NCI-H345 treated with DMSO at 0.1 percent for 48 hours (cell line): ENCODE data around the gene APLP2.
"Not testable (repeated sequence)": the region's sequence is repeated elsewhere in the genome, so short reads cannot be mapped to it uniquely, and the experiment has no call there.

Experiments used
- DNase-seq: peaks from one replicate; lab custom pipeline; 2025; ENCODE audit not compliant: unreplicated experiment; lab: John Stamatoyannopoulos, UW

The APLP2 gene

DNA sequence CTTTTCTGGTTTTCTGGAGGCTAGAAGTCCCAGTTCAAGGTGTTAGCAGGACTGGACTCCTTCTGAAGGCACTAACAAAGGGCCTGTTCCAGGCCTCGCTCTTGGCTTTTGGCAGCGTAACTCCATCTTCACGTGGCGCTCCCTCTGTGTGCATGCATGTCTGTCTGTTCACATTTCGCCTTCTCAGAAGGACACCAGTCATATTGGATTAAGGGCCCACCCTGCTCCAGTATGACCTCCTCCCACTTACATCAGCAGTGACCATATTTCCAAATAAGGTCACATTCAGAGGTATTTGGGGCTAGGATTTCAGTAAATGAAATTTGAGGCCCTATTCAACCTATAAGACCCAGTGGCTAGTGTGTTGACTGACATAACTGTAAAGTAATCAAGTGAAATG, 20.0 kb downstream of the APLP2 start:
- no peak for DNase-seq

DNA sequence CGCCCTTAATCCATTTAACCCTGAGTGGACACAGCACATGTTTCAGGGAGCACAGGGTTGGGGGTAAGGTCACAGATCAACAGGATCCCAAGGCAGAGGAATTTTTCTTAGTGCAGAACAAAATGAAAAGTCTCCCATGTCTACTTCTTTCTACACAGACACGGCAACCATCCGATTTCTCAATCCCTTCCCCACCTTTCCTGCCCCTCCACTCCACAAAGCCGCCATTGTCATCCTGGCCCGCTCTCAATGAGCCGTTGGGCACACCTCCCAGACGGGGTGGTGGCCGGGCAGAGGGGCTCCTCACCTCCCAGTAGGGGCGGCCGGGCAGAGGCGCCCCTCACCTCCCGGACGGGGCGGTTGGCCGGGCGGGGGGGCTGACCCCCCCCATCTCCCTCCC, 20.8 kb downstream of the APLP2 start:
- not testable (repeated sequence) for DNase-seq

DNA sequence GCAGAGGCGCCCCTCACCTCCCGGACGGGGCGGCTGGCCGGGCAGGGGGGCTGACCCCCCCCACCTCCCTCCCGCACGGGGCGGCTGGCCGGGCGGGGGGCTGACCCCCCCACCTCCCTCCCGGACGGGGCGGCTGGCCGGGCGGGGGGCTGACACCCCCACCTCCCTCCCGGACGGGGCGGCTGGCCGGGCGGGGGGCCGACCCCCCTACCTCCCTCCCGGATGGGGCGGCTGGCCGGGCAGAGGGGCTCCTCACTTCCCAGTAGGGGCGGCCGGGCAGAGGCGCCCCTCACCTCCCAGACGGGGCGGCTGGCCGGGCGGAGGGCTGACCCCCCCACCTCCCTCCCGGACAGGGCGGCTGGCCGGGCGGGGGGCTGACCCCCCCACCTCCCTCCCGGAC, 21.5 kb downstream of the APLP2 start:
- not testable (repeated sequence) for DNase-seq

DNA sequence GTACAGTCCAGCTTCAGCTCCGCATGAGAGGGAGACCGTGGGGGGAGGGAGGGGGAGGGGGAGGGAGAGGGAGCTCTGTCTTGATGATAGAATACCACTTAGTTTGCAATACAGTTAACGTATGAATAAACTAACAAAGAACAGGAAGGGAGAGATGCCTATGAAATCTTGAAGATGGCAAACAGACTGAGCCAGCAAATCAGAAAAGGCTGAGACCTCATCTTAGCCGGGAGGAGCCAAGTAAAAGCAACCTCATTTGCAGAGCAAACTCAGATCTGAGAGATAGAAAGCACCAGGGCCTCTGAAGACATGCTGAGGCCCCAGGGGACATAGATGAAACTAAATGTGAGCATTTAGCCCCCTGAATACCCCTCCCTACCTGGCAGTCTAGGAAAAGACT, 23.0 kb downstream of the APLP2 start:
- no peak for DNase-seq

DNA sequence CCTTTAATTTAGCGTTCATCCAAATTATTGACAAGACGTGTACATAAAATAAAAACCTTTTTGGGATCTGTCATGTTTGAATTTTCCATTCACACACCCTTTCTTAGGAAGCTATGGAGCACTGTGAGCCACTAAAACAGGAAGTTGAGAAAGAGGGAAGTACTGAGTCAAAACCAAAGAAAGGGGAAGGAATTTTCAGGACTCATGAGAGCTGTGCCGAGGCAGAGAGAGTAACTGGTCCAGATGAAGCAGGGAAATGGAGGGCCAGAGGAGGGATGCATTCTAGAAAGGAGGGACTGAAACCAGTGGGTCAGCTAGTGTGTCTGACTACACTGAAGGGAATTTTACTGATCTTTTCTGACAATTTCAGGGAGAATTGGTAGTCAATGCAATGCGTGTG, 24.9 kb downstream of the APLP2 start:
- no peak for DNase-seq

DNA sequence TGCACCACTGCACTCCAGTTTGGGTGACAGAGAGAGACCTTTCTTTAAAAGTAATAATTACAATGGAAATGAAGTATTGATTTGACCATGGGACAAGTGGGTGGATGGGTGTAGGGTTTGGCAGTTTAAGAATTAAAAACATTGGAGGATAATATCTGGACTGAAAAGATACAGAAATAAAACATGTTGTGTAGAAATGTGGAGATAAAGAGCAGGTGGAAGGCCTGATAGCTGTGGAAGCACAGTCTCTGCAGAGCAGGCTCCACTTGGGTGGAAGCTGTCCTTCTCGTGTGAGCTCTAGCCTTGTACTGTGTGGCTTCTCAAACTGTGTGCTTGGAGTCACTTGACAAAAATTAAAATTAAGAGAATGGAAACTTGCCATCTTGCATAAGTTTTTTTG, 25.6 kb downstream of the APLP2 start:
- no peak for DNase-seq

DNA sequence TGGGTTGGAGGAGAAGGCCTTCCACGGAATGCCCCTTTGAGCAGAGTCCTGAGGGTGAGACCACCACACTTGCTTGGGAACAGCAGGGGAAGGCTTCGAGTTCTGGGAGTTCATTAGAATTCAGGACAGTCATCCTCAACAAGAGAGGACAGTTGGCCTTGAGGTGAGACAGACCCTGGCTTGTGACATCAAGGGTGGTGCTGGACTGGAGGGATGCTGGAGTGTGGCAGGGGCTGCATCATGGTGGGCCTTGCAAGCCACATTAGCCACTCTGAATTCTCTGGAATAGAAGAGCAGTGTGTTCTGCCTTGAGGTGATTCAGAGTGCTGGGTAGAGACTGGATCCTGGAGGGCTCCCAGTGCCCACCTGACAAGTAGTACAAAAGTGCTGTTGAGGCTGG, 26.3 kb downstream of the APLP2 start:
- DNase-seq: no peak

DNA sequence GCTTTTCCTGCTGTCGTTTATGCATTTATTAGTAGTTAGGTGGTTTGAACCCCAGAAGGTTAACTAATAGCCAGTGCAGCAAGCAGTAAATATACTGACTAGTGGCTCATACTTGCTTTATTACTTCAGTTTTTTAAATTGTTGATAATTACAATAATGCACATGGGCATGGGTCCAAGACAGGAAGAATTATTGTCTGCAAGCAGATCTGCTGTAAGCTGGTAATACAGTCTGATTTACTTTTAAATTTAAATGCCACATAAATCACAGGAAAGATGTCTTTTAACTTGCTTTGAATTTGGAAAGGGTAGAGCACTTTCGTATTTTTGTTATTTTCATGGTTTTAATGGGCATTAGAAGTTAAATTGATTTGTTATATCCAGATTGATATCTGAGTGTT, 27.1 kb downstream of the APLP2 start:
- DNase-seq: no peak

DNA sequence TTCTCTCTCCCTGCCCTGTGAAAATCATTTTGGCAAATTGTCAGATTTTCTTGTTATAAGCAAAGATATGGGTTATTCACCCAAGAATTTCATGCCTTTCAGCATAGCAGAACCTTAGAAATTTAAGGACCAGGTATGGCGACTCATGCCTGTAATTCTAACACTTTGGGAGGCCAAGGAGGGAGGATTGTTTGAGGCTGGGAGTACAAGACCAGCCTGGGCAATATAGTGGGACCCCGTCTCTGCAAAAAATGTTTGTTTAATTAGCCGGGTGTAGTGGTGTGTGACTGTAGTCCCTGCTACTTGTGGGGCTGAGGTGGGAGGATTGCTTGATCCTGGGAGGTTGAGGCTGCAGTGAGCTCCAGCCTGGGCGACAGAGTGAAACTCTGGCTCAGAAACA, 27.6 kb downstream of the APLP2 start:
- no peak for DNase-seq

DNA sequence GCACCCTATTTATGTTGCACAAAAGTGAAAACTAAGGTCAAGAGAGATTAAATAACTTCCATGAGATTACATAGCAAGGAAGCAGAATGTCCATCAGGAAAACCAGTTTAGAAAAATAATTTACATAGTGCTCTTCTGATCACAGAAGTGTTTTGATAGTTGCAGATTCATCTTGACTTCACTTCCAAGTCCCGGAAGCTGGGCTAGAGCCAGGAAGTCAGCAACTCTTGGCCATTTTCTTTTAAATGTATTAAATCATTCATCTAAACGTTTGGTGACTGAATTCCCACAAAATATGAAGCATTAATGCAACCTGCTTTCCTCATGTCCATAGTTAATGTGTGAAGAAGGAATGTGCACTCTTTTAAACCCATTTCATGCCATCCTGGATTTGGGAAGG, 29.7 kb downstream of the APLP2 start:
- DNase-seq: no peak

DNA sequence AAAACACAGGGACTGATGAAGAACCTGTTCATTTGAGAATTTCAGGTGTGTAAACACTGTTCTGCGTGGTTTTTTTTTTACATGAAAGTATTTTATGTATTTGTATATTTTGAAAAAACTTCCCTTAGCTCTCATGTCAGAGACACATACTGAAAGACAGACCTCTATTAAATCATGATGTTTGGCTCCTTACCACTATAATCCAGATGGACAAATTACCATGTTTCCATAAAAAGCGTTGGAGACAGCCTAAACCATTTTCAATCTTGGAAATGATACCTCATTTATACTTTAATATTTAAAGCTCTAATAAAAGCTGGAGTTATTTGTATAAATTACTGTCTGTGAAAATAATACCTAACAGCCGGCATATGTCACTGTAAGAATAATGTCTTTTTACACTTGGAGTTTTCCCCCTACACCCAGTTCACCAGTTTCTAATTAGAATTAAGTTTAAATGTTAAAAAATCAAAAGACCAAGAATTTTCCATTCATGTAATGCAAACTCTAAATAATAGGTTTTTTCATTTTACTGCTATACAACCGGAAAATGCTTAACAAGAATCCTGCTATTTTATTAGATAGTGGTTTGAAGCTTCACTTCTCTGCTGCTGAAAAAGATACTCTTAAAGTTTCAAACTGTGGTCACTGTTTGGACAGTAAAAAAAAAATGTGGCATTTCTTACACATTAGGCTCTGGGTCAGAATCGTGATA, 30.8 kb downstream of the APLP2 start:
- no peak for DNase-seq

DNA sequence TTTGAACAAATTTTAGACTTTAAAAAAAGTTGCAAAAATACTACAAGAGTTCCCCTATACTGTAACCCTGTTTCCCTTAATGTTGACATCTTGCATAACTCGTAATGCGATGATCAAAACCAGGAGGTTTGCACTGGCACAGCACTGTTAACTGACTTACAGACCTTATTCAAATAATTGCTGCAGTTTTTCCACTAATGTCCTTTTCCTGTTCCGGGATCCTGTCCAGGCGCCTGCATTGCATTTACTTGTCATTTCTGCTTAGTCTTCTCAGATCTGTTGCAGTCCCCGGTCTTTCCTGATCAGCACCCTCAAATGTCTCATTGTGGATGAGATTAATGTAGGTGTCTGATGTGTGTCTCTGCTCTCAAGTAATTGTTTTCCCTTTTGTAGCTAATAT, 32.0 kb downstream of the APLP2 start:
- no peak for DNase-seq

DNA sequence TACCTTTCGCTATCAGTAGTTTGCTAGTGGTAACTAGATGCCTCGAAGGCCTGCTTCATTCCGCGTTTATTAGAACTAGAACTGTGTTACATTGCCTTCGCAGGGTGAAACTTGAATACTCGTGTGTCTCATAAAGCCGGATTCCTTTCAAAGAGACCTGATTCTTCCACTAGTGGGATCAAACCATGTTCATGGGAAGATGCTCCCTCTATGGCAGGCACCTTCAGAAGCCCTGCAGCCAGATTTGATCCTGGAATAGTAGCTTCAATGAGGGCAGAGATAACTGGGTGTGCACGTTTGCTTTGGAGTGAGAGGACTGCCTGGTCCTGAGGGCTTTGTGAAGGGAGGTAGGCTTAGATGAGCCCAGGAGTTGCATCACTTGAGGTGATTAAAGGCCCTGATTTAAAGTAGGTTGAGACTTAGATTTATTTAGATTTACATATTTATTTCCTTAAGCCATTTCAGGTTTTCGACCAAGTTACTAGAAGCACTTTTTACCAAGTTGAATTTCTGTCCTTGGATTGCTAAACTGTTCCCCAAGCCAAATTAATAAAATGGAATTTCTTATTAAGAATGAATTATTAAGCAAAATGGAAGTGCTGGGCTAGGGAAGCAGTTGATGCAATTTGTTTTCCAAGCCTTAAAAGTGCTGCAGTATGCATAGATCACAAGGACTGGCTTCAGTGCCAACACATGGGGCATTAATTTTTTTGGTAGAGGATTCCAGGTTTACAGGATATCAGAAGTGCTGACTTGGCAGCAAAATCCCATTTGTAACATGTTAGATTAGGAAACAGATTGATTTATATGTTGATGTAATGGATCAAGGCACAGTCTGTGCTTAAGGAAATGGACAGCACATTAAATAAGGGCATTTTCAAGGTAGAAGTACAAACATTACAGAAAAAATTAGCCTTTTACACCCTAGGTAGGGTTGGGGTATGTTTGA, 32.9 kb downstream of the APLP2 start:
- DNase-seq: no peak

DNA sequence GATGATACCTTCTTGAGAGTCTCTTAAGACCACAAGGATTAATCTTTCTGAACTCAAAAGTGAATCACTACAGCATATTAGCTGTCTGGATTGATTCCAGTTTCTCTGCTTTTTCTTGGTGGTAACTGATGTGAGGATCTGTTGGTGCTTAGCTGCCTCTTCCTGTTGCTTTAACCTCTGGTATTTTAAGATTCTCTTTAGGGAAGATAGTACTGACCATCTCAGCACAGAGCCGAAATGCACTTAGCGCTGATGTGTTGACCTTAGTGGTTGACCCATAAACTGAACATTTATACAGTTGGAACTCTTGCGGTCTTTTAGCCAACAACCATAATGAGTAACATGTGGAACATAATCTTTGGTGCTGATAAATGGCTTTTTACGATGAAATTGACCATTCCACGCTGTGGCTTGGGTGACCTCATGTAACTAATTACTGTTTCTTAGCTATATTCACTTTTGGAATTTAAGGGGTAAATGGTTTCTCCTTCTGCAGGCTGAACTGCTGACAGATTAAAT, 33.7 kb downstream of the APLP2 start:
- no peak for DNase-seq

DNA sequence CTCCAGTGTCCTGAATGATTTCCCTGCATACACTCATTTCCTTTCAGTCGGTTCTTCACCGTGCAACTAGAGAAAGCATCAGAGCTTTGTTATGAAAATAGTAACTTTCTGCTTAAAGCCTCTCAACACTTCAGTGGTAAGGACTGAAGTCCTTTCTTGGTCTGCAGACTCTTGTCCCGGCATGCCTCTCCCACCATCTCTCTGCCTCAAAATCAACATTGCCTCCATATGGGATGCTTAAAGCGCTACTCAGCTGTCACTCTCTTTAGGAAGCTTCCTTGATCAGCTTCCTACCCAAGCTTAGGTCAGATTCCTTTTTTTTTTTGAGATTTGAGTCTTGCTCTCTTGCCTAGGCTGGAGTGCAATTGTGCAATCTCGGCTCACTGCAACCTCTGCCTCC, 36.7 kb downstream of the APLP2 start:
- no peak for DNase-seq

DNA sequence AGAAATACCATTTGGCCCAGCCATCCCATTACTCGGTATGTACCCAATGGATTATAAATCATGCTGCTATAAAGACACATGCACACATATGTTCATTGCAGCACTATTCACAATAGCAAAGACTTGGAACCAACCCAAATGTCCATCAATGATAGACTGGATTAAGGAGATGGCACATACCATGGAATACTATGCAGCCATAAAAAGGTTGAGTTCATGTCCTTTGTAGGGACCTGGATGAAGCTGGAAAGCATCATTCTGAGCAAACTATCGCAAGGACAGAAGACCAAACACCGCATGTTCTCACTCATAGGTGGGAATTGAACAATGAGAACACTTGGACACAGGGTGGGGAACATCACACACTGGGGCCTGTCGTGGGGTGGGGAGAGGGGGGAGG, 39.0 kb downstream of the APLP2 start:
- not testable (repeated sequence) for DNase-seq

DNA sequence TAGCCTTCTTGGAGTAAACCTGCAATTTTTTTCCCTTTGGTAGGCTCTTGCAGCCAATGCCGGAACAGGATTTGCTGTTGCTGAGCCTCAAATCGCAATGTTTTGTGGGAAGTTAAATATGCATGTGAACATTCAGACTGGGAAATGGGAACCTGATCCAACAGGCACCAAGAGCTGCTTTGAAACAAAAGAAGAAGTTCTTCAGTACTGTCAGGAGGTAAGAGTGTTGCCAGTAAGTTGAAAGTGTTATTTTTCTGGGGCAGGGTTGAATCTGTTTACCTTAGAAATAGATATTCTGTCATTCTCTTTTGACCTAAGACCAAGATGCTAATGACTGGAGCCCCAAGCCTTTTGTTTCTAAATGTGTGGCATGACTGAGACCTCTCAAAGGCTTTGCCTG, 39.7 kb downstream of the APLP2 start:
- no peak for DNase-seq

DNA sequence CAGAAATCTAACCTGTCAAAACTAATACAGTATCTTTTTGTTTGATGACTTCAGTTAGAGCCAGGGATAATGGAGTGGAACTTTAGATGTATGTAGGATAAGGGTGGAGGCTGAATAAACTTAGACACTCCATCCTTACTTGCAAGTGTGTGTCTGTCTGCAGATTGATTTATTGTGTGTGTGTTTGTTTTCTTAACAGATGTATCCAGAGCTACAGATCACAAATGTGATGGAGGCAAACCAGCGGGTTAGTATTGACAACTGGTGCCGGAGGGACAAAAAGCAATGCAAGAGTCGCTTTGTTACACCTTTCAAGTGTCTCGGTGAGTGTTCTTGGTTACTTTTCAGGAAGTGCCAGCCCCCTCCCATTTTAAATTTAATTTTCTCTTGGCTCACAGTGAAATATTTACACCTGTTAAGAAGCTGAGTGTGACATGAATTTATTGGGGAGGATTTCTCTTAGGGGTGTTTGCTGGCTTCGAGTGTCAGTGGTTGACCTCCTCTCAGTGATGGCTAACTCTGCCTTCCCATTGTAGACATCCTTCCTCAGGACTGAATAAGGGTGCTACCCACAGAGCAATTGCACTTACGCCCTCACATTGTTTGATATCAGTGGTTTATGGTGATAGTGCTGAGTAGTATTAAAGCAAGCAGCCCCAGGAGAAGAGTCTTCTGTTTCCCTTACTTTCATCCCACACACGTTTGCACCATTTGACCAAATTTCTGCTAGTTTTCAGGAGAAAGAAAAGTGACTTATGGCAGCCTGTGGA, 40.8 kb downstream of the APLP2 start:
- no peak for DNase-seq

DNA sequence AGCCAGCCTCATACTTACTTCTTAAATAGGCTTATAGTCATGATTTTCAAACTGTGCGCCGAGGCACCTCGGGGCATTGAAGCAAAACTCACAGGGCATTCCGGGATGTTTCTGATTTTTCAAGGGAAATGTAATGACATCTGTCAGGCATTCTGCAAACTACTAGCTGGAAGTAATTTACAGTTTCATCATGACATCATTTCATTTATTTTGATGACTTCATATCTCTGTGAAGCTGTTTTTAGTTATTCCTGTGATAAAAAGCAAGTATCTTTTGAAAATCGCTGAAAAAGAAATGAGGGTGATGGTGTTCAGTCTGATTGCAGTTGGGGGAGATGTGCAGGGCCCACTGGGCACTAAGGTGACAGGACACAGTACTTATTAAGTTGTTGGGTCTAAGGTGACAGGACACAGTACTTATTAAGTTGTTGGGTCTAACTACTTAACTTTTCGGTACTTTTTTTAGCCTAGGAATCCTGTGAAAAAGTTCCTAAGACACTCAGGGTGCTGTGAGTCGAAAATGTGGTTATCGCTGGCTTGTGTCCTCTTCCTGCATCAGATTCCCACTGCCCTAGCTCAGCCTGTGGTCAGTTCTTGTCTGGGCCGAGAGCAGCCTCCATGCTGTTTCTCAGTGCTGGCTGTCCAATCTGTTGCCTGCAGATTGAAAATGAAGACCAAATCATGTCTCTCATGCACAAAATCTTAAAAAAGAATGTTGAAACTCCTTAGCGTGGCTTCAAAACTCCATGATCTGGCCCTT, 42.6 kb downstream of the APLP2 start:
- DNase-seq: no peak

DNA sequence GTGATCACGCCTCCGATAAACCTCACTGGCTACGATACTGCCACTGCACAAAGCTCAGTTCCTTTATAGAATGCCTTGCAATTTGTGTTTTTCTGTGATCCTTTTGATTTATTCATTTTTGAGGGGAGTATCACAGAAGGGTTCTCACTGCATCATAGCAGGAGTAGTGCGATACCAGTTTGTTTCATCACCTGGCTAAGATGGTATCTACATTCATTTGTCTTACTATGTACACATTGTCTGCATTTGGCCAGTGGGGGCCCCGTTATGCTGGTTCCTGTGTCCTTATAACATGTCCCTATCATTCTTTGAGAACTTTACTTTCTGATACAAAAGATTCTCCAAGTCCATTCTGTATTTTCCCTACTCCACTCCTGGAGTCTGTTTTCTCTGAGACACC, 44.6 kb downstream of the APLP2 start:
- no peak for DNase-seq

DNA sequence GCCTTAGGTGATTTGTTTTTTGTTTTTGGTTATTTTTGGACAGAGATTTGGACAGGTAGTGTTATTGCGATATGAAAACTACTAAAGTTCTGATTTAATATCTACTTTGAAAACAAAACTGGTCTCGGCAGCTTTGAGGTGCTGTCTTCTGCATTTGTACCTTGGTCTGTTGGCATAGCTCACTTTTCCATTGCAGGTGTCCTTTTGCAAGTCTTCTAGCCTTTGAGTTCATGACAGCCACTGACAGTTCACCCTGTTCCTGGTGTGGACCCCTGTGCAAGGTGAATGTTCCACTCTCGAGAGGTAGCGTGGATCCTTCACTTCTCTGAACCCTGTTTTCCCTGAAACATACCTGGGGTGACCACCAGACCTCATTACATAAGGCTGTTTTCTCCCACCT, 45.0 kb downstream of the APLP2 start:
- no peak for DNase-seq
